ENCODE measurements around the gene CLMP.

The CLMP gene

DNA sequence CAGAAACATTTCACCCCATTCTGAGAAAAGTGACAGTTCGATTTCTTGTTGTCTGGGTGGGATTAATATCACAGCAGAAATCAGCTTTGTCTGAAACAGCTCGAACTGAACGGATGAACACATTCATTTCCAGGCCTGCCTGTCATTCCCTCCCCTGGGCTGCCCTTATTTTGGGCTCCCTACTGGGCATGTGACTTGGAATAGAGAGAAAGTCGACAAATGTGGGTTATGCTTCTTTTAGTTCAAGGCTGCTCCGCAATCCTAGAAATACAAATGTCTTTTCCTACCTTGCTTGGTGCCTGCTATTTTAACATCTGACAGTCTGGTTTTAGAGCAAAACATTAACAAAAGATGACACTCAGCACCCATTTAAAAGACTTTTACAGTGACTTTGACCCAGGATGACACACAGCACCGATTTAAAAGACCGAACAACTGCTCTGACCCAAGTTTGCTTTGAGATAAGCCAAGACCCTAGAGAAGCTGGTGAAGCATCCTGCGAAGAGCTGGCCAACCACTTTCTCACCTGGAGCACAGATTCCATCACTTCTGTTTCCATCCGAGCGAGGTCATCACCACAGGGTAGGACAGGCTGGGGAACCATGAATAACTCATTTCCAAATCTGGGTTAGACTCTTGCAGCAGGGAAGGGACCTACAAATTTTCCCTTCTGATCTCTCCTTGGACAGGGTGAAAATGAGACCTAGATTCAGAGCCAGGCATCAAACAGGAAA is 13.1 kb downstream of the CLMP start:
- Histone ChIP-seq H3K36me3 (ENCODE audit: control insufficient read depth, insufficient read depth, low read length) (no peaks in the 10 kb centered on the region), H3K9me3 (ENCODE audit: control insufficient read depth, low read length) (no peaks in the 10 kb centered on the region), H3K4me1 (ENCODE audit: control insufficient read depth, insufficient read depth, low read length, poor library complexity, severe bottlenecking) (no peaks in the 10 kb centered on the region), H3K27me3 (replicated peaks; ENCODE audit: control insufficient read depth, insufficient read depth, low read length, poor library complexity, severe bottlenecking) (no peaks in the 10 kb centered on the region), H3K4me3 (ENCODE audit: insufficient read depth, low read depth, low read length, poor library complexity, severe bottlenecking) (no peak overlapping the region), H3K27ac (ENCODE audit: insufficient read depth, low read length, poor library complexity, severe bottlenecking) (no peak overlapping the region)
- no peak for DNase-seq

- H3K27ac ChIP-seq (ENCODE audit: insufficient read depth, low read length, poor library complexity, severe bottlenecking) = no peak overlapping the region
- no peaks in the 10 kb centered on the region for H3K9me3 ChIP-seq (ENCODE audit: control insufficient read depth, low read length)
- no peak for DNase-seq
- no peaks in the 10 kb centered on the region for H3K27me3 ChIP-seq (replicated peaks; ENCODE audit: control insufficient read depth, insufficient read depth, low read length, poor library complexity, severe bottlenecking)
- no peaks in the 10 kb centered on the region for H3K36me3 ChIP-seq (ENCODE audit: control insufficient read depth, insufficient read depth, low read length)
- H3K4me1 ChIP-seq (ENCODE audit: control insufficient read depth, insufficient read depth, low read length, poor library complexity, severe bottlenecking) = no peaks in the 10 kb centered on the region
- H3K4me3 ChIP-seq (ENCODE audit: insufficient read depth, low read depth, low read length, poor library complexity, severe bottlenecking) = no peak overlapping the region
Measured at GRCh38 chr11:123181075-123181474, 14.0 kb downstream of the CLMP start.

DNA sequence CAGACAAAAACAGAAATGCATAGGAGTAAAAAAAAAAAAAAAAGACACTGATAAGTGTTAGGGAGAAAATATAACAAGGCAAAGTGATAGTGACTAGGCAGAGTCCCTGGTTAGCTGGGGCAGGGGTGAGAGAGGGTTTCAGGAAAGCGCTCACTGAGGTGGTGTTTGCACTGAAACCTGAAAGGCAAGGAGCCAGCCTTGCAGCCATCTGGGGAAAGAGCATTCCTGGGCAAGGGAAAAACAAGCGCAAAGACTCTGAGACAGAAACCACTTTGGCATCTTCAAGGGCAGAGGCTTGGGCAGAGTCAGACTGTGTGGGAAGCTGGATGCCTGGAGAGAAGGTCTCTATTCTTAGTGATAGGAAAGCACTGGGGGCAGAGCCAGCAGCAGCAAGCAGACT is 14.5 kb downstream of the CLMP start:
- Histone ChIP-seq H3K36me3 (ENCODE audit: control insufficient read depth, insufficient read depth, low read length) (no peaks in the 10 kb centered on the region), H3K9me3 (ENCODE audit: control insufficient read depth, low read length) (no peaks in the 10 kb centered on the region), H3K4me1 (ENCODE audit: control insufficient read depth, insufficient read depth, low read length, poor library complexity, severe bottlenecking) (no peaks in the 10 kb centered on the region), H3K27me3 (replicated peaks; ENCODE audit: control insufficient read depth, insufficient read depth, low read length, poor library complexity, severe bottlenecking) (no peaks in the 10 kb centered on the region), H3K4me3 (ENCODE audit: insufficient read depth, low read depth, low read length, poor library complexity, severe bottlenecking) (no peak overlapping the region), H3K27ac (ENCODE audit: insufficient read depth, low read length, poor library complexity, severe bottlenecking) (no peak overlapping the region)
- DNase-seq = no peak

- Histone ChIP-seq H3K36me3 (ENCODE audit: control insufficient read depth, insufficient read depth, low read length) (no peaks in the 10 kb centered on the region), H3K4me3 (ENCODE audit: insufficient read depth, low read depth, low read length, poor library complexity, severe bottlenecking) (no peak overlapping the region), H3K27ac (ENCODE audit: insufficient read depth, low read length, poor library complexity, severe bottlenecking) (no peak overlapping the region), H3K27me3 (replicated peaks; ENCODE audit: control insufficient read depth, insufficient read depth, low read length, poor library complexity, severe bottlenecking) (no peaks in the 10 kb centered on the region), H3K4me1 (ENCODE audit: control insufficient read depth, insufficient read depth, low read length, poor library complexity, severe bottlenecking) (no peaks in the 10 kb centered on the region), H3K9me3 (ENCODE audit: control insufficient read depth, low read length) (no peaks in the 10 kb centered on the region)
- no peak for DNase-seq
Measured at GRCh38 chr11:123180166-123180565, 14.9 kb downstream of the CLMP start.

DNA sequence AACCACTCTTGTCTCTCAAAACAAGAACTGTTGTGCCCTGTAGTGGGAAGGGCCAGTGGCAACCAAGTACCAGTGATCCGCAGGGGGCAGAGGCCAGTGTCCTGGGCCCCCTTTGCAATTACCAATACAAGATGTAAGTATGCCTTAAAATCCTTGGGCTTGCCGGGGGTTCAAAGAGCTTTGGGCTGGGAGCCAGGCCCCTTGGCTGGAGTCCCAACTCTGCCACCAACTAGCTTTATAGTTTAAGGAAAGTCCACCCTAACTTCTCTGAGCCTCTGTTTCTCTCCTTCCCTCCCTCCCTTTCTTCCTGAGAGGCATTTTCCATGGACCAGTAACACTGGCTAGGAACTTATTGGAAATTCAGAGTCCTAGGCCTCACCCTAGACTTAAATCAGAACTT is 15.5 kb downstream of the CLMP start:
- Histone ChIP-seq H3K9me3 (ENCODE audit: control insufficient read depth, low read length) (no peaks in the 10 kb centered on the region), H3K36me3 (ENCODE audit: control insufficient read depth, insufficient read depth, low read length) (no peaks in the 10 kb centered on the region), H3K4me3 (ENCODE audit: insufficient read depth, low read depth, low read length, poor library complexity, severe bottlenecking) (no peak overlapping the region), H3K4me1 (ENCODE audit: control insufficient read depth, insufficient read depth, low read length, poor library complexity, severe bottlenecking) (no peaks in the 10 kb centered on the region), H3K27ac (ENCODE audit: insufficient read depth, low read length, poor library complexity, severe bottlenecking) (no peak overlapping the region), H3K27me3 (replicated peaks; ENCODE audit: control insufficient read depth, insufficient read depth, low read length, poor library complexity, severe bottlenecking) (no peaks in the 10 kb centered on the region)
- no peak for DNase-seq

- Histone ChIP-seq H3K4me3 (ENCODE audit: insufficient read depth, low read depth, low read length, poor library complexity, severe bottlenecking) (no peak overlapping the region), H3K27me3 (replicated peaks; ENCODE audit: control insufficient read depth, insufficient read depth, low read length, poor library complexity, severe bottlenecking) (no peaks in the 10 kb centered on the region), H3K9me3 (ENCODE audit: control insufficient read depth, low read length) (no peaks in the 10 kb centered on the region), H3K4me1 (ENCODE audit: control insufficient read depth, insufficient read depth, low read length, poor library complexity, severe bottlenecking) (no peaks in the 10 kb centered on the region), H3K36me3 (ENCODE audit: control insufficient read depth, insufficient read depth, low read length) (no peaks in the 10 kb centered on the region), H3K27ac (ENCODE audit: insufficient read depth, low read length, poor library complexity, severe bottlenecking) (no peak overlapping the region)
- no peak for DNase-seq
Measured at GRCh38 chr11:123178186-123178585, 16.9 kb downstream of the CLMP start.

DNA sequence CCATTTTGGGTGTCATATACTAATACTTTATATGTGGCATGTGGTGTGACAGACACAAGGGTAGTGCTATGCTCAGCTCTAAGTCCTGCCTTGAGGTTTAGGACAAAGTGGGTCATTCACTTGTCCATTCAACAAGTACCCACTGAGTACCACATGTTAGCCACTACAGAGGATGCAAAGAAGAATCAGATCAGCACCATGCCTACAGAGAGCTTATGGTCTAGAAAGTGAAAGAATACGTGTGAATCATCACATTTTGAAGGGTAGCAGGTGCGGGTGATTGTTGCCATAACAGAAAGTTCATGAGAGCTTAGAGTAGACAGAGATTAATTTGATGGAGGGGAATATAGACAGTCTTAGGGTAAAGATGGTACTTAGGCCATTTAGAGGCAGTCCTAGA is 18.3 kb downstream of the CLMP start:
- no peak overlapping the region for H3K27ac ChIP-seq (ENCODE audit: insufficient read depth, low read length, poor library complexity, severe bottlenecking)
- no peaks in the 10 kb centered on the region for H3K9me3 ChIP-seq (ENCODE audit: control insufficient read depth, low read length)
- H3K27me3 ChIP-seq (replicated peaks; ENCODE audit: control insufficient read depth, insufficient read depth, low read length, poor library complexity, severe bottlenecking) = no peaks in the 10 kb centered on the region
- no peaks in the 10 kb centered on the region for H3K4me1 ChIP-seq (ENCODE audit: control insufficient read depth, insufficient read depth, low read length, poor library complexity, severe bottlenecking)
- no peaks in the 10 kb centered on the region for H3K36me3 ChIP-seq (ENCODE audit: control insufficient read depth, insufficient read depth, low read length)
- DNase-seq = no peak
- no peak overlapping the region for H3K4me3 ChIP-seq (ENCODE audit: insufficient read depth, low read depth, low read length, poor library complexity, severe bottlenecking)

DNA sequence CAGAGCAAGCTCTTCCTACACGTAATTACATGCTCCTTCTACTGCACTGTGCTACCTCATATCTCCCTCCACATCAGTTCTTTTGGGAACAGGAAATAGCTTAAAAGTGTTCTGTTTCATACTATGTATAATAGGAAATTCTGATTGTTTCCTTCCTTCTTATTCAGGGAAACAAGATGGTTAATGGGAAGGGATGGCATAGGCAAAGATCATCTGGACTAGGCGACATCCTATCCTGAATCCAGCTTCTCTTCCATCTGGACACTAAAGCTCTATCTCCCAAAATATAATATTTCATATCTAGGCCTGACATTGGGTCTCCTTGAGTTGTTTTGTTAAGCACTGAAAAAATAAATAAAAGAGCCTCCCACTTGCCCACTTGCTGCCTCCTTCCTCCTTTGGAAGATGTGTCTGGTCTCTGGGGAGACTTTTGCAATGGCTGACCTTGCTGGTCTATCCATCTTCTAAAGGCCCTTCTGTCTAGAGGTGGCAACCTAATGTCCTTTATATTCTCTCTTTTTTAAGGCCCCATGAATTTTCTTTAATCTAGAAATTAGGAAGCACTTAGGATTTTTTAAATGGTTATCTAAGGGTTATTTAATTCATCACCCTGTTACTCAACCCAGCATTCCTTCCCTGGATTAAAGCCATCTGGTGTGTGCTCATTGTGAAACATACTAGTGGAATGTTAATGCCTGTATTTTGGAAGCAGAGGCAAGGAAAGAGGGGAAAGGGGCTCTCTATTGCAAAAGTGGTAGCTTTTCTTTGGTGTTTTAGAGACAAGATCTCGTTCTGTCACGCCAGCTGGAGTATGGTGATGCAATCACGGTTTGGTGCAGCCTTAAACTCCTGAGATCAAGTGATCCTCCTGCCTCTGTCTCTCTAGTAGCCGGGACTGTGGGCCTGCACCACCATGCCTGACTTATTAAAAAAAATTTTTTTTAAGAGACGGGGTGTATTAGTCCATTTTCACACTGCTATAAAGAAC is 20.6 kb downstream of the CLMP start:
- Histone ChIP-seq H3K4me1 (ENCODE audit: control insufficient read depth, insufficient read depth, low read length, poor library complexity, severe bottlenecking) (no peaks in the 10 kb centered on the region), H3K9me3 (ENCODE audit: control insufficient read depth, low read length) (no peaks in the 10 kb centered on the region), H3K36me3 (ENCODE audit: control insufficient read depth, insufficient read depth, low read length) (no peaks in the 10 kb centered on the region), H3K27ac (ENCODE audit: insufficient read depth, low read length, poor library complexity, severe bottlenecking) (no peak overlapping the region), H3K4me3 (ENCODE audit: insufficient read depth, low read depth, low read length, poor library complexity, severe bottlenecking) (no peak overlapping the region), H3K27me3 (replicated peaks; ENCODE audit: control insufficient read depth, insufficient read depth, low read length, poor library complexity, severe bottlenecking) (no peaks in the 10 kb centered on the region)
- no peak for DNase-seq

DNA sequence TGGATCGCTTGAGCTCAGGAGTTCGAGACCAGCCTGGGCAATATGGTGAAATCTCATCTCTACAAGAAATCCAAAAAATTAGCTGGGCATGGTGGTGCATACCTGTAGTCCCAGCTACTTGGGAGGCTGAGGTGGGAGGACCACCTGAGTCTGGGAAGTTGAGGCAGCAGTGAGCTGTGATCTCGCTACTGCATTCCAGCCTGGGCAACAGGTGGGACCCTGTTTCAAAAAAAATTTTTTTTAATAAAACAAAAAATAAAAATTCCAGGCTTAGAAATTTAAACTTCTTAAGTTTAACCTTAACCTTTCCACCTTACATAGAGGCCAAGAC is 21.2 kb downstream of the CLMP start:
- H3K27ac ChIP-seq (ENCODE audit: insufficient read depth, low read length, poor library complexity, severe bottlenecking) = no peak overlapping the region
- H3K27me3 ChIP-seq (replicated peaks; ENCODE audit: control insufficient read depth, insufficient read depth, low read length, poor library complexity, severe bottlenecking) = no peaks in the 10 kb centered on the region
- no peaks in the 10 kb centered on the region for H3K4me1 ChIP-seq (ENCODE audit: control insufficient read depth, insufficient read depth, low read length, poor library complexity, severe bottlenecking)
- H3K9me3 ChIP-seq (ENCODE audit: control insufficient read depth, low read length) = no peaks in the 10 kb centered on the region
- no peaks in the 10 kb centered on the region for H3K36me3 ChIP-seq (ENCODE audit: control insufficient read depth, insufficient read depth, low read length)
- no peak for DNase-seq
- H3K4me3 ChIP-seq (ENCODE audit: insufficient read depth, low read depth, low read length, poor library complexity, severe bottlenecking) = no peak overlapping the region

All from effector memory CD4-positive, alpha-beta T cell (primary cell).